HepG2 (cell line): ENCODE measurements around the gene ATAD2B. TPM values are rescaled to one million over a fixed set of nuclear protein-coding genes. Genes with fewer than 3 reads are reported as not detected.

Experiments
- ATAC-seq: fragments of 200-7000 bp; cut with Tn5 transposase; 3 replicates; pipeline ENCODE4 v1.9.1; 2020; ENCODE audit warnings: mild to moderate bottlenecking, moderate library complexity
- BruUV-seq: library from RNA; stranded (reverse); fragments of 400-500 nt; replicated peaks from 2 replicates; lab custom pipeline; 2021; lab: Mats Ljungman, UMichigan
- CTCF ChIA-PET: fragments of 300-600 bp; formaldehyde crosslinking; extraction: SDS; loops from one replicate; lab custom pipeline; 2021; ENCODE audit warnings: low total read pairs, inconsistent platforms, low intra/inter-chr PET ratio; lab: Yijun Ruan, JAX
- POLR2A ChIA-PET: fragments of 350-600 bp; sonication (Branson Sonifier 250); formaldehyde crosslinking; loops from one replicate; lab custom pipeline; 2020; ENCODE audit warnings: antibody characterized with exemption, inconsistent platforms; lab: Yijun Ruan, JAX
- DNase-seq: peaks from one replicate; pipeline ENCODE4 v3.0.0-alpha.2; 2015; ENCODE audit warnings: low spot score
- FAIRE-seq: peaks from 3 replicates; lab custom pipeline; 2011; peaks lifted over from hg19 to GRCh38; lab: Jason Lieb, UNC
- H2AFZ ChIP-seq: one replicate; pipeline ENCODE4 v1.6.1; 2011; ENCODE audit warnings: low read length, inconsistent platforms
- H3K27ac ChIP-seq: fragments of 300-600 bp; 3 replicates; pipeline ENCODE4 v1.8.0; 2011; ENCODE audit warnings: mixed run types, mild to moderate bottlenecking, mixed read lengths, low read length, inconsistent platforms; ENCODE audit not compliant: insufficient read depth; ENCODE audit errors: extremely low read length
- H3K27me3 ChIP-seq, 2 experiments: fragments of 200-600 bp in 1 of 2; 2 replicates in 1 of 2; 3 replicates in 1 of 2; pipeline versions ENCODE4 v1.6.0 to v1.8.0; 2011; ENCODE audit warnings: low read length in 2 of 2, mild to moderate bottlenecking in 2 of 2, moderate library complexity in 2 of 2, inconsistent platforms in 1 of 2; ENCODE audit not compliant: insufficient read depth in 2 of 2, control insufficient read depth in 1 of 2
- H3K36me3 ChIP-seq, 2 experiments: fragments of 200-600 bp in 1 of 2; replicated peaks in 1 of 2; 2 replicates in 1 of 2; 3 replicates in 1 of 2; pipeline versions ENCODE4 v1.5.1 to v1.8.0; 2011; ENCODE audit warnings: low read length in 2 of 2, inconsistent platforms in 1 of 2; ENCODE audit not compliant: insufficient read depth in 2 of 2, control insufficient read depth in 1 of 2
- H3K4me1 ChIP-seq: 2 replicates; pipeline ENCODE4 v1.5.1; 2012; ENCODE audit warnings: low read length, inconsistent platforms; ENCODE audit not compliant: insufficient read depth
- H3K4me2 ChIP-seq: 2 replicates; pipeline ENCODE4 v1.6.0; 2011; ENCODE audit warnings: low read depth, low read length, inconsistent platforms
- H3K4me3 ChIP-seq, 3 experiments: fragments of 200-600 bp in 1 of 3; sonication (generic), shearing (Covaris generic) in 1 of 3; replicated peaks in 1 of 3; 2 replicates each; pipeline ENCODE4 v1.5.1; 2011 to 2016; ENCODE audit warnings: low read length in 3 of 3, inconsistent platforms in 2 of 3, low read depth in 2 of 3, mild to moderate bottlenecking in 2 of 3, control low read depth in 1 of 3, mixed read lengths in 1 of 3; ENCODE audit not compliant: insufficient read depth in 1 of 3
- H3K79me2 ChIP-seq: one replicate; pipeline ENCODE4 v1.6.1; 2011; ENCODE audit warnings: low read length, inconsistent platforms; ENCODE audit not compliant: insufficient read depth
- H3K9ac ChIP-seq: 2 replicates; pipeline ENCODE4 v1.6.0; 2011; ENCODE audit warnings: mild to moderate bottlenecking, low read depth, low read length, inconsistent platforms; ENCODE audit not compliant: insufficient read depth
- H3K9me3 ChIP-seq: 2 replicates; pipeline ENCODE4 v1.5.1; 2012; ENCODE audit warnings: mild to moderate bottlenecking, low read length
- H4K20me1 ChIP-seq: 2 replicates; pipeline ENCODE4 v1.6.0; 2011; ENCODE audit warnings: inconsistent platforms, mild to moderate bottlenecking, low read length, moderate library complexity; ENCODE audit not compliant: insufficient read depth
- ADNP ChIP-seq: sonication (generic); formaldehyde crosslinking; IDR thresholded peaks from 2 replicates; pipeline ENCODE4 v1.4.0; 2020; ENCODE audit warnings: missing genetic modification reagents
- CAMTA2 ChIP-seq: sonication (generic); formaldehyde crosslinking; IDR thresholded peaks from 2 replicates; pipeline ENCODE4 v1.4.0; 2020; ENCODE audit warnings: mild to moderate bottlenecking, missing genetic modification reagents, borderline replicate concordance
- KDM2A ChIP-seq: sonication (generic); formaldehyde crosslinking; IDR thresholded peaks from 2 replicates; pipeline ENCODE4 v1.4.0; 2020; ENCODE audit warnings: low read depth, missing genetic modification reagents, borderline replicate concordance
- MBNL3 ChIP-seq: fragments of 250-450 bp; sonication (Bioruptor Pico); conservative IDR thresholded peaks from 2 replicates; pipeline ENCODE4 v1.8.0; 2022; ENCODE audit warnings: mild to moderate bottlenecking, inconsistent platforms
- MLX ChIP-seq: IDR thresholded peaks from 2 replicates; pipeline ENCODE4 v1.6.1; 2016
- MTA3 ChIP-seq: sonication (generic); formaldehyde crosslinking; IDR thresholded peaks from 2 replicates; pipeline ENCODE4 v1.4.0; 2020; ENCODE audit warnings: missing genetic modification reagents
- MXD4 ChIP-seq: IDR thresholded peaks from 2 replicates; pipeline ENCODE4 v1.6.1; 2016; ENCODE audit warnings: mild to moderate bottlenecking, missing biosample characterization, missing genetic modification reagents
- MYNN ChIP-seq: sonication (generic); formaldehyde crosslinking; IDR thresholded peaks from 2 replicates; pipeline ENCODE4 v1.4.0; 2020; ENCODE audit warnings: mild to moderate bottlenecking, low read depth, missing genetic modification reagents
- PRMT3 ChIP-seq: sonication (generic); formaldehyde crosslinking; IDR thresholded peaks from 2 replicates; pipeline ENCODE4 v1.8.1; 2022; ENCODE audit warnings: low read depth, mild to moderate bottlenecking, moderate library complexity, missing genetic modification reagents, borderline replicate concordance
- RBM39 ChIP-seq: fragments of 200-400 bp; formaldehyde crosslinking; IDR thresholded peaks from one replicate; pipeline ENCODE4 v1.6.1; 2018; ENCODE audit warnings: antibody characterized with exemption, mild to moderate bottlenecking, low read depth, low read length; ENCODE audit not compliant: poor library complexity, severe bottlenecking
- SALL2 ChIP-seq: sonication (generic); formaldehyde crosslinking; IDR thresholded peaks from 2 replicates; pipeline ENCODE4 v1.8.1; 2023; ENCODE audit warnings: mild to moderate bottlenecking, missing genetic modification reagents, inconsistent platforms
- SMYD3 ChIP-seq: sonication (generic); formaldehyde crosslinking; IDR thresholded peaks from 2 replicates; pipeline ENCODE4 v1.8.1; 2023; ENCODE audit warnings: mild to moderate bottlenecking, missing genetic modification reagents
- THYN1 ChIP-seq: sonication (generic); formaldehyde crosslinking; IDR thresholded peaks from 2 replicates; pipeline ENCODE4 v1.8.1; 2023; ENCODE audit warnings: low read depth, mild to moderate bottlenecking, moderate library complexity, missing genetic modification reagents, borderline replicate concordance
- ZBTB1 ChIP-seq: sonication (generic); formaldehyde crosslinking; IDR thresholded peaks from 2 replicates; pipeline ENCODE4 v1.4.0; 2020; ENCODE audit warnings: missing genetic modification reagents, borderline replicate concordance
- ZMAT5 ChIP-seq: sonication (generic); formaldehyde crosslinking; IDR thresholded peaks from 2 replicates; pipeline ENCODE4 v1.5.0; 2020; ENCODE audit warnings: mild to moderate bottlenecking, low read depth, missing genetic modification reagents, borderline replicate concordance
- ZNF143 ChIP-seq: sonication (generic); formaldehyde crosslinking; IDR thresholded peaks from 2 replicates; pipeline ENCODE4 v1.4.0; 2020; ENCODE audit warnings: missing genetic modification reagents
- ZNF737 ChIP-seq: sonication (generic); formaldehyde crosslinking; IDR thresholded peaks from 2 replicates; pipeline ENCODE4 v1.5.0; 2020; ENCODE audit warnings: missing genetic modification reagents, mild to moderate bottlenecking, borderline replicate concordance
- WGBS: methylation state at CpG from one replicate; pipeline ENCODE4 v1.1.6; 2017; ENCODE audit warnings: low lambda C conversion rate; 5-methylcytosine and 5-hydroxymethylcytosine counted together
- in situ Hi-C: cut with HindIII; loops from 2 replicates; pipeline ENCODE4 v1.10.0; 2017; ENCODE audit warnings: low pct_unique_long_range_greater_than_20kb; ENCODE audit not compliant: extremely low pct_ligation_motif_present
- intact Hi-C: fragments of 100-400 bp; cut with micrococcal nuclease; formaldehyde crosslinking; loops from one replicate; pipeline ENCODE4 v1.10.0; 2022; ENCODE audit not compliant: unreplicated experiment
- polyA plus RNA-seq, 8 experiments: library from polyadenylated mRNA; depleted of rRNA in 3 of 8; stranded (reverse) in 7 of 8; unstranded in 1 of 8; fragments of >200 nt; fragmentation: Illumina TruSeq in 4 of 8; extraction: Trizol in 4 of 8; gene quantifications; 2 replicates each; pipeline versions ENCODE4 v1.2.1 to v1.2.3, GENCODE V29; 2011 to 2016; ENCODE audit warnings: low read depth in 4 of 8, missing spikeins in 1 of 8, mixed read lengths in 1 of 8; ENCODE audit not compliant: insufficient read depth in 1 of 8
- total RNA-seq, 5 experiments: library from RNA; depleted of rRNA; stranded (reverse); fragments of >200 nt; fragmentation: Illumina TruSeq; extraction: Trizol; gene quantifications; 2 replicates each; pipeline ENCODE4 v1.2.3, GENCODE V29; 2016; ENCODE audit warnings: low read depth in 1 of 5
- TF ChIP-seq, protein P1 (sequence below): sonication (generic); formaldehyde crosslinking; IDR thresholded peaks from 2 replicates; pipeline ENCODE4 v1.9.0; 2022; ENCODE audit warnings: low read depth, missing genetic modification reagents
- TF ChIP-seq, protein P2 (sequence below): sonication (generic); formaldehyde crosslinking; IDR thresholded peaks from 2 replicates; pipeline ENCODE4 v1.5.1; 2020; ENCODE audit warnings: mild to moderate bottlenecking, missing genetic modification reagents, moderate library complexity

Gene ATAD2B
- total and polyA plus RNA-seq, 2 of the 13 experiments (the other 11 are each of a cell fraction or from before 2014, with no cell fraction given): 5.3 to 22.2 TPM

DNA sequence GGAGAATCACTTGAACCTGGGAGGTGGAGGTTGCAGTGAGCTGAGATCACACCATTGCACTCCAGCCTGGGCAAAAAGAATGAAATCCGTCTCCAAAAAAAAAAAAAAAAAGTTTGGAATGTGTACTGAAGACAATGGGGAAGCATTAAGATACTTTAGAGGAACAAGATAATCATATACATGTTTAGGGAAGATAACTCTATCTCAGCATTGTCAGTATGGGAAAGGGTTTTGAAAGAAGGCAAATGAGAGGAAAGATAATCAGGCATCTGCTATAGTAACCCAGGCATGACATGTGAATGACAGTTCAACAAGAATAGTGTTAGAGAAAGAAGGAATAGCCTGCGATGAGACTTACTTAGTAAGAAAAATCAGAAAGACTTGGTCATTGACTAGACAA, 112.0 kb downstream of the ATAD2B start:
- 91% methylated on average over 2 of the region's 2 CpGs for WGBS
- BruUV-seq: no TSS peak
- no peaks in the 10 kb centered on the region for H3K9me3 ChIP-seq
- H3K36me3 ChIP-seq: peaks cover 2 to 8% of the 10 kb centered on the region in 2 experiments
- H3K27me3 ChIP-seq: no peaks in the 10 kb centered on the region
- no peak overlapping the region for H3K4me3 ChIP-seq
- no peaks in the 10 kb centered on the region for H3K79me2 ChIP-seq
- no peak overlapping the region for H2AFZ ChIP-seq
- FAIRE-seq (no peak), DNase-seq (no peak), ATAC-seq (no peak)
- CTCF ChIA-PET: no interaction called here
- POLR2A ChIA-PET: no interaction called here
- H4K20me1 ChIP-seq: no peaks in the 10 kb centered on the region
- no peak overlapping the region for H3K4me2 ChIP-seq
- H3K4me1 ChIP-seq: no peaks in the 10 kb centered on the region
- no peak overlapping the region for H3K27ac ChIP-seq
- no peak overlapping the region for H3K9ac ChIP-seq
- in situ Hi-C loops: no loop called here
- no peak for TF ChIP-seq MTA3 (CRISPR knock-in tag)
- TF ChIP-seq PRMT3 (CRISPR knock-in tag): no peak
- TF ChIP-seq ZMAT5 (CRISPR knock-in tag): no peak
- TF ChIP-seq THYN1 (CRISPR knock-in tag): no peak
- TF ChIP-seq CAMTA2 (CRISPR knock-in tag): no peak
- no peak for TF ChIP-seq KDM2A
- no peak for TF ChIP-seq SMYD3 (CRISPR knock-in tag)
- TF ChIP-seq ADNP (CRISPR knock-in tag): no peak
- TF ChIP-seq, protein P1, sequence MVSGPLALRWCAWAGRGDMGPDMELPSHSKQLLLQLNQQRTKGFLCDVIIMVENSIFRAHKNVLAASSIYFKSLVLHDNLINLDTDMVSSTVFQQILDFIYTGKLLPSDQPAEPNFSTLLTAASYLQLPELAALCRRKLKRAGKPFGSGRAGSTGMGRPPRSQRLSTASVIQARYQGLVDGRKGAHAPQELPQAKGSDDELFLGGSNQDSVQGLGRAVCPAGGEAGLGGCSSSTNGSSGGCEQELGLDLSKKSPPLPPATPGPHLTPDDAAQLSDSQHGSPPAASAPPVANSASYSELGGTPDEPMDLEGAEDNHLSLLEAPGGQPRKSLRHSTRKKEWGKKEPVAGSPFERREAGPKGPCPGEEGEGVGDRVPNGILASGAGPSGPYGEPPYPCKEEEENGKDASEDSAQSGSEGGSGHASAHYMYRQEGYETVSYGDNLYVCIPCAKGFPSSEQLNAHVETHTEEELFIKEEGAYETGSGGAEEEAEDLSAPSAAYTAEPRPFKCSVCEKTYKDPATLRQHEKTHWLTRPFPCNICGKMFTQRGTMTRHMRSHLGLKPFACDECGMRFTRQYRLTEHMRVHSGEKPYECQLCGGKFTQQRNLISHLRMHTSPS: no peak
- no peak for TF ChIP-seq MBNL3
- no peak for TF ChIP-seq MXD4 (CRISPR knock-in tag)
- TF ChIP-seq RBM39: no peak
- TF ChIP-seq ZBTB1 (CRISPR knock-in tag): no peak
- TF ChIP-seq MLX (CRISPR knock-in tag): no peak
- TF ChIP-seq MYNN (CRISPR knock-in tag): no peak
- no peak for TF ChIP-seq SALL2 (CRISPR knock-in tag)
- TF ChIP-seq ZNF737 (CRISPR knock-in tag): no peak
- no peak for TF ChIP-seq ZNF143 (CRISPR knock-in tag)
- TF ChIP-seq, protein P2, sequence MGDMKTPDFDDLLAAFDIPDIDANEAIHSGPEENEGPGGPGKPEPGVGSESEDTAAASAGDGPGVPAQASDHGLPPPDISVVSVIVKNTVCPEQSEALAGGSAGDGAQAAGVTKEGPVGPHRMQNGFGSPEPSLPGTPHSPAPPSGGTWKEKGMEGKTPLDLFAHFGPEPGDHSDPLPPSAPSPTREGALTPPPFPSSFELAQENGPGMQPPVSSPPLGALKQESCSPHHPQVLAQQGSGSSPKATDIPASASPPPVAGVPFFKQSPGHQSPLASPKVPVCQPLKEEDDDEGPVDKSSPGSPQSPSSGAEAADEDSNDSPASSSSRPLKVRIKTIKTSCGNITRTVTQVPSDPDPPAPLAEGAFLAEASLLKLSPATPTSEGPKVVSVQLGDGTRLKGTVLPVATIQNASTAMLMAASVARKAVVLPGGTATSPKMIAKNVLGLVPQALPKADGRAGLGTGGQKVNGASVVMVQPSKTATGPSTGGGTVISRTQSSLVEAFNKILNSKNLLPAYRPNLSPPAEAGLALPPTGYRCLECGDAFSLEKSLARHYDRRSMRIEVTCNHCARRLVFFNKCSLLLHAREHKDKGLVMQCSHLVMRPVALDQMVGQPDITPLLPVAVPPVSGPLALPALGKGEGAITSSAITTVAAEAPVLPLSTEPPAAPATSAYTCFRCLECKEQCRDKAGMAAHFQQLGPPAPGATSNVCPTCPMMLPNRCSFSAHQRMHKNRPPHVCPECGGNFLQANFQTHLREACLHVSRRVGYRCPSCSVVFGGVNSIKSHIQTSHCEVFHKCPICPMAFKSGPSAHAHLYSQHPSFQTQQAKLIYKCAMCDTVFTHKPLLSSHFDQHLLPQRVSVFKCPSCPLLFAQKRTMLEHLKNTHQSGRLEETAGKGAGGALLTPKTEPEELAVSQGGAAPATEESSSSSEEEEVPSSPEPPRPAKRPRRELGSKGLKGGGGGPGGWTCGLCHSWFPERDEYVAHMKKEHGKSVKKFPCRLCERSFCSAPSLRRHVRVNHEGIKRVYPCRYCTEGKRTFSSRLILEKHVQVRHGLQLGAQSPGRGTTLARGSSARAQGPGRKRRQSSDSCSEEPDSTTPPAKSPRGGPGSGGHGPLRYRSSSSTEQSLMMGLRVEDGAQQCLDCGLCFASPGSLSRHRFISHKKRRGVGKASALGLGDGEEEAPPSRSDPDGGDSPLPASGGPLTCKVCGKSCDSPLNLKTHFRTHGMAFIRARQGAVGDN: no peak
- intact Hi-C loops: no loop called here
